ENCODE measurements around the gene TMPRSS9.

TMPRSS9 gene

GRCh38 chr19:2423071-2423914 is 63.2 kb downstream of the TMPRSS9 start:
- DNase-seq (ENCODE audit: low read depth), result no peak

GRCh38 chr19:2423915-2424685 is 64.0 kb downstream of the TMPRSS9 start:
- no peak for DNase-seq (ENCODE audit: low read depth)

- no peak for DNase-seq (ENCODE audit: low read depth)
Measured at GRCh38 chr19:2424686-2425621, 64.9 kb downstream of the TMPRSS9 start.

- DNase-seq (ENCODE audit: low read depth), result no peak
Measured at GRCh38 chr19:2425622-2426581, 65.8 kb downstream of the TMPRSS9 start.

- DNase-seq (ENCODE audit: low read depth), result no peak
Measured at GRCh38 chr19:2426611-2427428, 66.8 kb downstream of the TMPRSS9 start.

- DNase-seq (ENCODE audit: low read depth), result peak; percentile 89
Measured at GRCh38 chr19:2427429-2428320, 67.6 kb downstream of the TMPRSS9 start, which contains the start of gene TIMM13. TIMM13 (minus strand) TSS chr19:2427586; CDS start chr19:2427533, 53 bp downstream.

- no peak for DNase-seq (ENCODE audit: low read depth)
Measured at GRCh38 chr19:2428321-2428690, 68.2 kb downstream of the TMPRSS9 start.

GRCh38 chr19:2428756-2429711 is 69.0 kb downstream of the TMPRSS9 start:
- DNase-seq (ENCODE audit: low read depth), result no peak

- no peak for DNase-seq (ENCODE audit: low read depth)
Measured at GRCh38 chr19:2429917-2430535, 70.0 kb downstream of the TMPRSS9 start.

- DNase-seq (ENCODE audit: low read depth), result no peak
Measured at GRCh38 chr19:2431318-2432055, 71.4 kb downstream of the TMPRSS9 start.

- DNase-seq (ENCODE audit: low read depth), result no peak
Measured at GRCh38 chr19:2432131-2432848, 72.2 kb downstream of the TMPRSS9 start.

- DNase-seq (ENCODE audit: low read depth), result no peak
Measured at GRCh38 chr19:2433854-2434253, 73.8 kb downstream of the TMPRSS9 start.

- DNase-seq (ENCODE audit: low read depth), result no peak
Measured at GRCh38 chr19:2434267-2434666, 74.2 kb downstream of the TMPRSS9 start.

GRCh38 chr19:2434721-2435265 is 74.7 kb downstream of the TMPRSS9 start:
- no peak for DNase-seq (ENCODE audit: low read depth)

GRCh38 chr19:2436384-2436783 is 76.3 kb downstream of the TMPRSS9 start:
- DNase-seq (ENCODE audit: low read depth), result no peak

- DNase-seq (ENCODE audit: low read depth), result no peak
Measured at GRCh38 chr19:2436926-2437325, 76.9 kb downstream of the TMPRSS9 start.

Data from stromal cell of bone marrow (primary cell).